DOHH2 (cell line): Measurements from ENCODE around the gene MS4A10.

Experiments
- H3F3A ChIP-seq: fragments of 200-600 bp; sonication (generic), shearing (Covaris generic); 2 replicates; pipeline ENCODE4 v1.6.0; 2016; ENCODE audit warnings: antibody characterized with exemption, mild to moderate bottlenecking; ENCODE audit not compliant: control insufficient read depth, insufficient read depth
- H3K27ac ChIP-seq: fragments of 200-600 bp; sonication (generic); 2 replicates; pipeline ENCODE4 v1.5.1; 2014; ENCODE audit warnings: low read depth, mild to moderate bottlenecking, low read length, moderate library complexity
- H3K27me3 ChIP-seq: fragments of 200-600 bp; sonication (generic); 2 replicates; pipeline ENCODE4 v1.6.1; 2014; ENCODE audit warnings: mild to moderate bottlenecking, low read length, mixed read lengths; ENCODE audit not compliant: control insufficient read depth
- H3K36me3 ChIP-seq: fragments of 200-600 bp; sonication (generic); 2 replicates; pipeline ENCODE4 v1.6.1; 2014; ENCODE audit warnings: mild to moderate bottlenecking, low read length, moderate library complexity, mixed read lengths; ENCODE audit not compliant: control insufficient read depth
- H3K4me1 ChIP-seq: fragments of 200-600 bp; sonication (generic); 2 replicates; pipeline ENCODE4 v1.6.1; 2014; ENCODE audit warnings: mild to moderate bottlenecking, low read length, mixed read lengths; ENCODE audit not compliant: control insufficient read depth
- H3K4me2 ChIP-seq: fragments of 200-600 bp; sonication (generic); 2 replicates; pipeline ENCODE4 v1.6.0; 2014; ENCODE audit warnings: mild to moderate bottlenecking, low read length, moderate library complexity
- H3K4me3 ChIP-seq: fragments of 200-600 bp; sonication (generic); 2 replicates; pipeline ENCODE4 v1.5.1; 2014; ENCODE audit warnings: mild to moderate bottlenecking, low read length, mixed read lengths
- H3K79me2 ChIP-seq: fragments of 200-600 bp; sonication (generic); 2 replicates; pipeline ENCODE4 v1.6.1; 2014; ENCODE audit warnings: mild to moderate bottlenecking, low read length, mixed read lengths; ENCODE audit not compliant: control insufficient read depth
- H3K9me2 ChIP-seq: fragments of 200-600 bp; sonication (generic); replicated peaks from 2 replicates; pipeline ENCODE4 v1.6.1; 2014; ENCODE audit warnings: mild to moderate bottlenecking, low read length, mixed read lengths; ENCODE audit not compliant: control insufficient read depth
- H3K9me3 ChIP-seq: fragments of 200-600 bp; sonication (generic); 2 replicates; pipeline ENCODE4 v1.6.1; 2014; ENCODE audit warnings: antibody characterized with exemption, low read length, mixed read lengths; ENCODE audit not compliant: control insufficient read depth, insufficient read depth
- H4K20me1 ChIP-seq: fragments of 200-600 bp; sonication (generic); 2 replicates; pipeline ENCODE4 v1.6.0; 2014; ENCODE audit warnings: low read depth, mild to moderate bottlenecking, antibody characterized with exemption, low read length, moderate library complexity; ENCODE audit not compliant: control insufficient read depth, insufficient read depth
- EZH2phosphoT487 ChIP-seq: fragments of 200-600 bp; sonication (generic); IDR thresholded peaks from 2 replicates; pipeline ENCODE4 v1.6.1; 2017; ENCODE audit warnings: borderline replicate concordance, mild to moderate bottlenecking, antibody characterized with exemption, low read length, moderate library complexity, mixed read lengths
- TF ChIP-seq, protein P1 (sequence below): fragments of 200-600 bp; sonication (generic); IDR thresholded peaks from one replicate; pipeline ENCODE4 v1.5.1; 2014; ENCODE audit warnings: antibody characterized with exemption, mild to moderate bottlenecking, low read depth, low read length; ENCODE audit not compliant: poor library complexity, severe bottlenecking

Gene MS4A10

DNA sequence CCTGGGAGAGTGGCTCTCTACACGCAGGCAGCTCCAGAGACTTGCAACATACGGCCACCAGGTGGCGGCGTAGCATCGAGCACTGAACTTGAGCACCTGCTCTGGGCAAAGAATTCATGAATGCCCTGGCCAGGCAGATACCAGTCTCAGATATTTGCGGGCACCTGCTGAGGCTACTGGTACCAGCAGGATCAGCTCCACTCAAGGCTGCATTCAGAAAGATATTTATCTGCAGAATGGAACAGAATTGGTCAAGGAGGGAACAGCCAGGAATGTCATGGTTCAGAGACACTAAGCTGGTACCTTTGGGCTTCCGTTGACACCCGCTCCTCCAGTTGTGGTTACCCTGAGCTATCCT lies 46.0 kb downstream of the MS4A10 start:
- H3K9me2 ChIP-seq: no peaks in the 10 kb centered on the region
- peaks cover 27% of the 10 kb centered on the region for H3K4me1 ChIP-seq
- H3K79me2 ChIP-seq: no peaks in the 10 kb centered on the region
- peak overlapping the region; percentile 41 for H3K4me3 ChIP-seq
- 0 out of 2 replicates have a peak, but pooled peaks cover 2% of the 10 kb centered on the region for H3K27me3 ChIP-seq
- no peaks in the 10 kb centered on the region for H4K20me1 ChIP-seq
- TF ChIP-seq EZH2phosphoT487: no peak
- TF ChIP-seq, protein P1, sequence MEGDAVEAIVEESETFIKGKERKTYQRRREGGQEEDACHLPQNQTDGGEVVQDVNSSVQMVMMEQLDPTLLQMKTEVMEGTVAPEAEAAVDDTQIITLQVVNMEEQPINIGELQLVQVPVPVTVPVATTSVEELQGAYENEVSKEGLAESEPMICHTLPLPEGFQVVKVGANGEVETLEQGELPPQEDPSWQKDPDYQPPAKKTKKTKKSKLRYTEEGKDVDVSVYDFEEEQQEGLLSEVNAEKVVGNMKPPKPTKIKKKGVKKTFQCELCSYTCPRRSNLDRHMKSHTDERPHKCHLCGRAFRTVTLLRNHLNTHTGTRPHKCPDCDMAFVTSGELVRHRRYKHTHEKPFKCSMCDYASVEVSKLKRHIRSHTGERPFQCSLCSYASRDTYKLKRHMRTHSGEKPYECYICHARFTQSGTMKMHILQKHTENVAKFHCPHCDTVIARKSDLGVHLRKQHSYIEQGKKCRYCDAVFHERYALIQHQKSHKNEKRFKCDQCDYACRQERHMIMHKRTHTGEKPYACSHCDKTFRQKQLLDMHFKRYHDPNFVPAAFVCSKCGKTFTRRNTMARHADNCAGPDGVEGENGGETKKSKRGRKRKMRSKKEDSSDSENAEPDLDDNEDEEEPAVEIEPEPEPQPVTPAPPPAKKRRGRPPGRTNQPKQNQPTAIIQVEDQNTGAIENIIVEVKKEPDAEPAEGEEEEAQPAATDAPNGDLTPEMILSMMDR: peak; percentile 97
- H3K9me3 ChIP-seq: no peaks in the 10 kb centered on the region
- H3K4me2 ChIP-seq: peak overlapping the region; percentile 49
- H3F3A ChIP-seq: no peaks in the 10 kb centered on the region
- no peaks in the 10 kb centered on the region for H3K36me3 ChIP-seq
- no peak overlapping the region for H3K27ac ChIP-seq

DNA sequence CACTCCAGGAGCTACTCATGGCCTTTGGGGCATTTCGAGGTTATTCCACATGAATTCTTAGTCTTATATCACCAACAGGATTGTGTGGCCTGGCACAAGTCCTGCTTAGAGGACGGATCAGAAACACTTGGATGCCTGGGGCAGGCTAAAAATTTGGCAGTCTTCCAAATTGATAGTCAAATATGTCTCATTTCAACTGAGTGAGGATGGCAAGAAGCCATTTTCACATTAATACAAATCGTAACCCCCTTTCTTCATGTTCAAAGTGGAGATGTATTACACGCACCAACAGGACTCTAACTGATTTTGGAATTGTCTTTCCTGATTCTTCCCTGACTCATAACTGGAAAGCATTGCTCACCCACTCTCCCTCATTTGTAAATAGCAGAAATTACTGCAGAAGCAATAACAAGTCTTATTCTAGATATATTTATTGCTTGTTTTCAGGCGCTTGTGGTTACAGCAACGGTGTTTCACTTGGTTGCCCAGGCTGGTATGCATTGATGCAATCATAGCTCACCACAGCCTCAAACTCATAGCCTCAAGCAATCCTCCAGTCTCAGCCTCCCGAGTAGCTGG lies 46.5 kb downstream of the MS4A10 start:
- no peak overlapping the region for H3K27ac ChIP-seq
- TF ChIP-seq EZH2phosphoT487: no peak
- TF ChIP-seq, protein P1: no peak
- H3K9me2 ChIP-seq: no peaks in the 10 kb centered on the region
- H3F3A ChIP-seq: no peaks in the 10 kb centered on the region
- peaks cover 27% of the 10 kb centered on the region for H3K4me1 ChIP-seq
- no peaks in the 10 kb centered on the region for H3K9me3 ChIP-seq
- H4K20me1 ChIP-seq: no peaks in the 10 kb centered on the region
- no peaks in the 10 kb centered on the region for H3K36me3 ChIP-seq
- peak overlapping the region; percentile 41 for H3K4me3 ChIP-seq
- 0 out of 2 replicates have a peak, but pooled peaks cover 2% of the 10 kb centered on the region for H3K27me3 ChIP-seq
- no peaks in the 10 kb centered on the region for H3K79me2 ChIP-seq
- H3K4me2 ChIP-seq: peak overlapping the region; percentile 49

DNA sequence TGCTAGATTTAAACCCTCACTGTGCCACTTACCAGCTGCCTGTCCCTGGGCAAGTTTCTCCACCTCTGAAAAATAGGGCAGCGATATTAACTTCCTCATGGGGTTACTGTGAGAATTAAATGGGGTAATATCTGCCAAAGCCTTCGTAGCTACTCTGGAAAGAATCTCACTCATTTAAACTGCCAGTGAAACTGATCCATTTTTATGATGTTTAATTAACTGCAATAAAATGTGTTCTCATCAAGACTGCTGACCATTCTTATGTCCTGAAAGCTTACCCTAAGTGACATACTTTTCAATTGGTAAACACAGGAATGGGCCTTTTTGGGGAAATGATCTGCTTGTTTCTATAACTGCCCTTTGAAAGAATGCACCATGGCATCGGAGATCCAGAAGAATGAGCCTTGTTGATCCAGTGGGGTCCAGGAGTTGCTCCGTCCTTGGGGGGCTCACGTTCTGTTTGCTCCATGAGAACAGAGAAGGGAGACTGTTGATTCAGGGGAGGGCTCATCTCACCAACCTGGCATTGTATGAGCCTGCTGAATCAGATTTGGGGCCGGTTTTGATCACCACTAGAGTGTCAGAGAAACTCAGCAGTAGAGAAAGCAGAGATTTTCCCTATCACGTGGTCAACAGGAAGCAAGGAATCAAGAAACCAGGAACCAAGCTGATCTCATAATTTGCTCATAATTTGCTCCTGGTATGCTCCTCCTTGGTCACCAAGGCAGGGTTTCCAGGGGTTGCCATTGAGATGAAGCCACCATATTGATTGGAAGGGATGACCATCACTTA lies 49.8 kb downstream of the MS4A10 start:
- H3K4me1 ChIP-seq: peaks cover 27% of the 10 kb centered on the region
- no peaks in the 10 kb centered on the region for H3K79me2 ChIP-seq
- H3K4me2 ChIP-seq: no peak overlapping the region
- no peak overlapping the region for H3K27ac ChIP-seq
- no peaks in the 10 kb centered on the region for H4K20me1 ChIP-seq
- no peaks in the 10 kb centered on the region for H3K27me3 ChIP-seq
- no peaks in the 10 kb centered on the region for H3K9me2 ChIP-seq
- H3F3A ChIP-seq: no peaks in the 10 kb centered on the region
- no peak overlapping the region for H3K4me3 ChIP-seq
- H3K36me3 ChIP-seq: no peaks in the 10 kb centered on the region
- no peaks in the 10 kb centered on the region for H3K9me3 ChIP-seq
- no peak for TF ChIP-seq EZH2phosphoT487
- TF ChIP-seq, protein P1: no peak
